ENCODE data around the gene ZNF660.
"Not testable (repeated sequence)": the region's sequence is repeated elsewhere in the genome, so short reads cannot be mapped to it uniquely, and the experiment has no call there.

The ZNF660 gene

DNA sequence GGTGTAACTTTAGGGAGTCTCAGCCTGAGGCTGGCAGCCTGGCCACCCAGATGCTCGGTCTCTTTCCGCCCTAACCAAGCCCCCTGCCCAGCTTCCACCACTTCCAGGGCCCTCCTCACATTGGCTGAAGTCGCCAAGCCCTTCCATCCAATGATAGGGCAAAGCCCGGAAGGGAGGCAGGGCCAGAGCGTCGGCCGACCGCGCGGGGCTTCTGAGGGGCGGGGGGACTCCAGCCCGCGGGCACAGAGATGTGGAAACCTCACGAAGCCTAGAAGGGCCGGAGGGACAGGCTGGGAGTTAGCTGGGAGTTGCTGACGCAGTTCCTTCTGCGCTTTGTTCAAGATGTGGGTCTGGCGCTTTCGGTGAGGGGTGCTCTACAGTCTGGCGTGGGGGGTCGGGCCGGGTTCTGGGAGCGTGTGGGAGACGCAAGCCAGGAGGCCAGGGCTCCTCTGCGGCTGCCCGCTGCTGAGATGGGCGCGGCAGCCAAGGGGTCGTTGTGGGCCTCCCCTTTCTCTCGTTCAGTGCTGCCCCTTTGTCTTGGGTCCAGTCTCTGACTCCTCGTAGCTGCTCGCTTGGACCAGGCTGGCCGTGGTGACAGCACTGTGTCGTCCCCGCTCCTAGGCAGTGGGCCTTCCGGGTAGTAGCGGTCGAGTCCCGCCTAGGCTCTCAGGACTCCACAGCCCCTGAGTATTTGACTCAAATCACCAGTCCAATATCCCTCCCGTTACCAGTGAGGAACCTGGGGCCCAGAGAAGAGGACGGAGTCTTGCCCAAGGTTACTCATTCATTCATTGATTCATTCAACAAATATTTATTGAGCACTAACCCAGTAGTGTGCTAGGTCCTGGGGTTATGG, at the start of gene ZNF660:
TSS of gene ZNF660 (plus strand) at position 319 of the 856 bp plus-strand sequence. CDS start 9,230 bp downstream, outside the sequence.
- peak; percentile 51 for DNase-seq

DNA sequence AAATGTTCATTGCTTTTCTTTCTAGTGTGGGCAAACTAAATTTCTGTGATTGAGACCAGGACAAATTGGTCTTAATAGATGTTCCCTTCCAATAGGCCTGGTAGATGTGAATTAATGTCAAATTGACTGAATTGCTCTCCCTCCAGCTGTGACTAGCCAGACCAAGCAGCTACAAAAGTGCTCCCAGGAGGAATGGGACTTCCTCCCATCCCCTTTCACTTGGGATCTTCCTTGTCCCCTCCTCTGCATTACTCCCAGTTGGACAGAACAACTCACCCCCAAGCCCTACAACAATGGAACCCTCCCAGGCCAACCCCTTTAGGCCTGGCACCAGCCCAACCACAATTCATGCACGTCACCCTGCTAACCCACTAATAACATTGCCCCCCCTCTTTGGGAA, 49.4 kb upstream of the ZNF660 start:
- no peak for DNase-seq

DNA sequence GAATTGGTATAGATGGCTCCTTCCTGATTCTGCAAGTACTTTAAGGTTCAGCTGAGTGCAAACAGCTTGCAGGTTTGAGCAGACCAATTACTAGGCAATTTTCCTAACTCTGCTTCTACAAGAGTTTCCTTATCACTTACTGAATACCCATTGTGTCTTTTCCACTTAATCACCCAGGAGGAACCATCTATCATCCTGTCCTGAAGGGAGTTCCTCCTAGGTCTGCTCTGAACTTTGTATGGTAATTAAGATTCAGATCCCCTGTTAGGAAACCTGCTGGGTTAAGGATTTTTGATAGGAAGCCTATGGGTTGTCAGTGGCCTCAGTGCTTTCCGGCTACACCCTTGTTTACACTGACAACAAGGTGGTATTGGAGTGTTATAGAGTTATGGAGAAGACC, 40.0 kb upstream of the ZNF660 start:
- not testable (repeated sequence) for DNase-seq

DNA sequence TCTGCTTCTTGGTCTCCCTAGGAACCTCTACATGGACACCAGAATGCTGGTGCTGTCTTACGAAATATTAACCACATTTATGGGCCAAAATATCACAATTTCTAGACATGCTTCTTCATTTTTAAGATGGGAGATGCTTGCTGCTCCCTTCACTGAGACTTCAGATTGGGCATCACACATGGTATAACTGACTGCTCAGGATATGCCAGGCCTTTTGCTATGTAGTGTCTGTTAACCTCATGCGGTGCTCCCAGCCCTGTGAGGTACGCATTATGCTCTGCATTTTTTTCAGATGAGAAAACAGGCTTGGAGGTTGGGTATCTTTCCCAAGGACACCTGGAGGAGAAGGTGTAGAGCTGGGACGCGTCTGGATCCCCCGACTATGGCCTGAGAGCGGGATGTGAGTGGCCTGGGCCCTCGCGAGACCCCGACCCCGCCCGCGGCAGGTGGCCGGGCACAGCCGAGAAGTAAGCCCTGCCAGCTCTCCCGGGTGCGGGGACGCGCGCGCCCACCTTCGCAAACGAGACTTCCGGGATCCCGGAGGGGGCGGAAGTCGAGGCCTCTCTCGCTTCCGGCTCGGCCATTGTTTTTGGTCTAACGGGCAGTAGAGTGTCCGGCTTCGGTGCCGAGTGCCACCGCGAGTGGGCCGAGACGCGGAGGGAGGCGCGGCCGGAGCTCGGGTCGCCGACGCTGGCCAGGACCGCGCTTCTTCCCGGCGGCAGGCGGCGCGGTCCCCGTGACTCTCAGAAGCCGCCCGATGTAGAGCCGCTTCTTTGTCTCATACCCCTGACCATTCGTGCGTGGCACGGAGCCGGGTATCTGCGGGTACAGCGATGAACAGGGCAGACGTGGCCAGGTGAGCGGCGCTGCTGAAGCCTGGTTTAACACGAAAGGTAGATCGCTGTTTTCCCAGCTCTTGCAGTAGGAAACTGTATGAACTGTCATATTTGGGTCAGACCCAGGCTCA, 29.9 kb upstream of the ZNF660 start, which contains the start of gene ZKSCAN7:
TSS of gene ZKSCAN7 (plus strand) at position 568 of the 967 bp plus-strand sequence. CDS start 1,855 bp downstream, outside the sequence.
- DNase-seq, result no peak

DNA sequence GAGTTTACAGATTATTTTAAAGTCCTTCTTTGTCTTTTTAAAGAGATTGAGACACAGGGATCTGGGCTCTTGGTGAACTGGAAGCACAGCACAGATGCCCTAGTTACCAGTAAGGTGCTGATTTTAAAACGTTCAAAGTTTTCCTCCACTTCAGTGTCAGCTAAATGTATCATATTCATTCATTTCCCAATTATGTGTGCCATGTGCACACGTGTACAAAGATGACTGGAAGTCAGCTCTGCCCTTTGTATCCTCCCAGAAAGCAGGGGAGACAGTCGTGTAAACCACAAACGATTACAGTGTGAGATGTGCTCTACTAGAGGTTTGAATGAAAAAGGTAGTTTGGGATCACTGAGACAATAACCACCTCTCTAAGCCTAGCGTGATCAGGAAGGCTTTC, 29.0 kb upstream of the ZNF660 start:
- DNase-seq, result no peak

DNA sequence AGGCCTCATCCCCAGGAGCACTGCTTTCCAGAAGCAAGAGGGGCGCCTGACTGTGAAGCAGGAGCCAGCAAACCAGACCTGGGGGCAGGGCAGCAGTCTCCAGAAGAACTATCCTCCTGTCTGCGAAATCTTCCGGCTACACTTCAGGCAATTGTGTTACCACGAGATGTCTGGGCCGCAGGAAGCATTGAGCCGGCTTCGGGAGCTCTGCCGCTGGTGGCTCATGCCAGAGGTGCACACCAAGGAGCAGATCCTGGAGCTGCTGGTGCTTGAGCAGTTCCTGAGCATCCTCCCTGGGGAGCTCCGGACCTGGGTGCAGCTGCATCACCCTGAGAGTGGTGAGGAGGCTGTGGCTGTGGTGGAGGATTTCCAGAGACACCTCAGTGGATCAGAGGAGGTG, 27.7 kb upstream of the ZNF660 start:
- no peak for DNase-seq

DNA sequence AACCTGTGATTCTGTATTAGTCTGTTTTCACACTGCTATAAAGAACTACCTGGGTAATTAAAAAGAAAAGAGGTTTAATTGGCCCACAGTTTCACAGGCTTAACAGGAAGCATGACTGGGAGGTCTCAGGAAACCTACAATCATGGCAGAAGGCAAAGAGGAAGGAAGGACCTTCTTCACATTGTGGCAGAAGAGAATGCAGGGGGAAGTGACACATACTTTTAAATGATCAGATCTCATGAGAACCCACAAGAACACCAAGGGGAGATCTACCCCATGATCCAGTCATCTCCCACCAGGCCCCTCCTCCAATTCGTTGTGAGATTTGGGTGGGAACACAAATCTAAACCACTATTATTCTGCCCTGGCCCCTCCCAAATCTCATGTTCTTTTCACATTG, 23.7 kb upstream of the ZNF660 start:
- no peak for DNase-seq

DNA sequence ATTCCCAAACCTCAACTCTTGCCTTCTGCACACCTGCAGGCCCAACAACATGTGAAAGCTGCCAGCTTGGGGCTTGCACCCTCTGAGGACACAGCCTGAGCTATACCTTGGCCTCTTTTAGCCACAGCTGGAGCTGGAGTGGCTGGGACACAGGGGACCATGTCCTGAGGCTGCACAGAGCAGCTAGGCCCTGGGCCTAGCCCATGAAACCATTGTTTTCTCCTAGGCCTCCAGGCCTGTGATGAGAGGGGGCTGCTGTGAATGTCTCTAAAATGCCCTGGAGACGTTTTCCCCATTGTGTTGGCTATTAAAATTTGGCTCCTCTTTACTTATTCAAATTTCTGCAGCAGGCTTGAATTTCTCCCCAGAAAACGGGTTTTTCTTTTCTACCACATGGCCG, 22.6 kb upstream of the ZNF660 start:
- DNase-seq, result no peak

DNA sequence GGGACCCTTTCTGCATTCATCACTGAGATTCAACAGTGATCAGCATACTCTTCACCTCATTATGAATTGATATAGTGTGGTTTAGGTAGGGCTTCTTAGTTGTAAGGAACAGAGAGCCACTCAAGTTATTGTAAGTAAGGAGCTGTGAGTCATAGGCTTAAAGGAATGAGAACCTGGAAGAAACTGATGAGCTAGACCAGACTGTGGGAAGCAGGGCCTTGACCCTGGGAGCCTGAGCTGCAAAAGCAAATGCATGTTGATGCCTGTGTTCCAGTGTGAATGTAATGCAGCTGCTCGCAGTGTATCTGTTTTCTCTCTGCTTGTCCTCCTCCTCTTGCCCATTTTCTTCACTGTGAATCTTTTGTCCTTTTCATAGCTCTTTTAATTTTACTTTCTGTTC, 16.2 kb upstream of the ZNF660 start:
- DNase-seq, result no peak

DNA sequence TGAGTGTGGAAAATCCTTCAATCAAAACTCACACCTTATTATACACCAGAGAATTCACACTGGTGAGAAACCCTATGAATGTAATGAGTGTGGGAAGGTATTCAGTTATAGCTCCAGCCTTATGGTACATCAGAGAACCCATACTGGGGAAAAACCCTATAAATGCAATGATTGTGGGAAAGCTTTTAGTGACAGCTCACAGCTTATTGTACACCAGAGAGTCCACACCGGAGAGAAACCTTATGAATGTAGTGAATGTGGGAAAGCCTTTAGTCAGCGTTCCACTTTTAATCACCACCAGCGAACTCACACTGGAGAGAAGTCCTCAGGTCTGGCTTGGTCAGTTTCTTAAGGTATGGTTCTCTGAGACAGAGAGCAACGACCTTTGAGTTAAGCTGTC, 13.7 kb upstream of the ZNF660 start:
- DNase-seq, result no peak

DNA sequence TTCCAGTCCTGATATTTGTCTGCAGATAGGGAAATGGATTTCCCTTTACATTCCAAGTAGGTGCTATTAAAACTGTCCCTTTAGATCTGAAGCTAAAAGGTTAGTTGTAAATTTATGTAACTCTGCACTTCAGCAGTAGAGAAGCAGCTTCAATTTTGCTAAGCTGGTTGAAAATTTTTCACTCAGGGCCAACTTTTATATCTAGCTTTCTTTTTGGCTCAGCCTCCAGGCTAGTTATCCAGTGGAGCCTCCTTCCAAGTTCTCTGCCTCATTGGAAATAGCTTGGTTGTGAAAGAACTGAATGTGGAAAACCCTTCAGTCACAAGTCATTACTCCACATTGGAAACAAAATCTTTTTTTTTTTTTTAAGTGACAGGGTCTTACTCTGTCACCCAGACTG, 8.2 kb upstream of the ZNF660 start:
- no peak for DNase-seq

DNA sequence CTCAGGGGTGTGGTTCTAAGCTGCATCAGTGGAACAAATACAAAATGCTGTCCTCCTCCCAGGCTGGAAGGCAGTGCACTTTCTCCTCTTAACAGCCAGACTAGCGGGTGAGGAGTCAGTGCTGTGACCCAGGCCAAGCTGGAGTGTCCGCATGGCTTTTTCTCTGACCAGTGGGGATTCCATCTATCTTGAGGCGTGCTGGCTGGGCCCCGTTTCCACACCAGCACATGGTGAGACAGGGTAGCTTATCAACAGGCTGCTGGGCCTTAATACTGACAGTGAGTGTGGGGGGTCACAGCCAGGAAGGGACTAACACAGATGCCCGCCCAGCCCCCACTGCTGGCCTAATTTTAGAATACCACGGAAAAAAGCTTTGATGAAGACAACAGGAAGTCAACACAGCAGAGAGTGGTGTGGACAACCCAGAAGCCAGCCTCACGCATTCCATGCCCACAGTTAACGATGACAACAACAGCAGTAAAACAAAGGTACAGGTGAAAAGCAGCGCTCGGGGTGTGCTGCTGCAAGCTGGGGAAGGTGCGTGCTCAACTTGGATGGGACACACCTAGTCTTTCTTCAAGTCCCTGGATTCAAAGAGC, 7.3 kb upstream of the ZNF660 start:
- not testable (repeated sequence) for DNase-seq

DNA sequence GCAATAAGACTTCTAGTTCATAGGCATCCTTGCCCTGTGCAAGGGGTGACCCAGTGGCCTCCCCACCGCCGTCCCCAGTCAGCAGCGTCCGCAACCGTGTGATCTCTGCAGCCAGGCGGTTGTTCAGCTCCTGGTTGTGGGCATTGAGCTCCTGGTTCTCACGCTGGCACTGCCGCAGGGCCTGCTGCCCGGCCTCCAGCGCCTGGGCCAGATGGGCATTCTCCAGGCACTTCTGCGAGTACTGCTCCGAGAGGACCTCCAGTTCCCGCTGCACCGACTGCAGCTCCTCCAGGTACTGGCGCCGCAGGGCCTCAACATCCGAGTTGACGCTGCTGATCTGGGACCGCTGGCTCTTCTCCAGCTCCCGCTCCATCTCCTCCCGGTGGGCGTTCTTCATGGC, 6.4 kb upstream of the ZNF660 start:
- not testable (repeated sequence) for DNase-seq

DNA sequence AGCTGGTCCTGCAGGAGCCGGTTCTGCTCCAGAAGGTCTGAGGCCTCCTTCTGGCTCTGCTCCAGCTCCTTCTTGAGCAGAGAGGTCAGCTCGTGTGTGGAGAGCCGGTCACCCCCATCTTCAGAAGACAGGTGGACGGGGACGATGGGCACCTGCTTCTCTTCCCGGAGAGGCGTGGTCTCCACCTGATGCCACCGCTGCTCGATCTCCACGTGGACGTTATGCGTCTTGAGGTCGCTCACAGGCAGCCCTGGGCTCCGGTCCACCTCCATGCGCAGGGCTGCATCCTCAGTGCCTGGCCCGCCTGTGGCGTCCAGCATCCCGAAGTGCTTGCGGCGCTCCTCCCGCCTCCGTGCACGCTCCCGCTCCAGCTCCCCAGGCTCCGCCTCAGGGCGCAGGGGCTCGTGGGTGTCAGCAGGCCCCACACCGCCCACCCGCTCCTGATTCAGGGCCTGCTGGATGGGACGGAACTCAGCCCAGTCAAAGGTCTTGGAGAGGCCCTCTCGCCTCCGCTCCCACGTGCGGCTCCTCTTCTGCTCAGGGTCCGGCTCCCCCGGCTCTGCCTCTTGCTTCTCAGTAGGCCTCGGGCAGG, 5.7 kb upstream of the ZNF660 start:
- DNase-seq, result not testable (repeated sequence)

DNA sequence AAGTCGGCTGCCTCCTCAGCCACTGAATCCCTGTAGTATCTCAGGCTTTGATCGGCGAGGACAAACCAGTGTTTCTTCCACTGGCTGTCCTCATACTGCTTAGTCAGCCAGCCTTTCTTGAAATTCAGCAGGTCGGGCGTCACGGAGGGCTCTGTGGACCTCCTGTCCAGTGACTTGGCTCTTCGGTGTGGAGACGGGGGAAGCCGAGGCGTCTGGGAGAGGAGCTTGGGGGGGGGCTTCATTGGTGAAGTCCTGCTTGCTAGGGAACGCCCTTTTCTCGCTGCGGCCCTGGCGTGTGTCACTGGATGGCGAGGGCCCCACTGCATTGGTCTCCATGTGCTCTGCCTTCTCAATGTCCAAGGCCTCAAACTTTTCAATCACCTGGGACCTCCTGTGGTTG, 5.0 kb upstream of the ZNF660 start:
- not testable (repeated sequence) for DNase-seq

DNA sequence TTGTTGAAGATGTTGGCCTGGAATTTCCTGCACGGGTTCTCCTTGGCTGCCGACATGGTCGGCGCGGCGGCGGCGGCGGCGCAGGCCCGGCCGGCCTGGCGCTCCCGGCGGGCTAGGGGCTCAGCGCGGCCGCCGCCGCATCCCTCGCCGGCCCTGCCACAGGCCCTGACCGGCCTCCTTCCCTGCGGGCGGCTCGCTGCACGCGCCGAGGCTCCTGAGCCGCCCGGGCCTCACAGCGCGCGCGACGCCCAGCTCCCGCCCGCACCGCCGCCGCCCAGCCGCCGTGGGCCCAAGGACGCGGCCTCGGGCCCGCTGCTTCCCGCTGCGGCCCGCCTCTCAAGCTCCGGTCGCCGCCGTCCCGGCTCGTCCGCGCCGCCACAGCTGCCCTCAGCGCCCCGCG, 3.8 kb upstream of the ZNF660 start:
- not testable (repeated sequence) for DNase-seq

DNA sequence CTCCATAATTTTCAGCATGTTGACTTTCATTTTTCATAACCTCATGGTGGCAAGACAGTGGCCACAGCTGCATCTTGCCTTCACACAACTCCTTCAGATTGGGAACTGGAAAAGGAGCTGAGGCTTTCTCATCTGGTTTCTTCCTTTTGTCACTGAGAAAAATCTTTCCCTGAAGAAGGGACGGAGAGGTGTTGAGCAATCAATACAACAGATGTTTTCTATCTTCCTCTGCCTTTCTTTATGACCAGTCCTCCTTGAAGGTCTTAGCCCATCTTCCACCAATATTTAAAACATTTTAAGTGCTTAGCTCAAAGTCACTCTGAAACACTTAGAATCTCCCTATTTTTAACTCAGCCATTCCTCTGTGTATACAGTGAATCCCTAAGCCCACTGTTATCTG, 11.9 kb downstream of the ZNF660 start:
- DNase-seq, result no peak

DNA sequence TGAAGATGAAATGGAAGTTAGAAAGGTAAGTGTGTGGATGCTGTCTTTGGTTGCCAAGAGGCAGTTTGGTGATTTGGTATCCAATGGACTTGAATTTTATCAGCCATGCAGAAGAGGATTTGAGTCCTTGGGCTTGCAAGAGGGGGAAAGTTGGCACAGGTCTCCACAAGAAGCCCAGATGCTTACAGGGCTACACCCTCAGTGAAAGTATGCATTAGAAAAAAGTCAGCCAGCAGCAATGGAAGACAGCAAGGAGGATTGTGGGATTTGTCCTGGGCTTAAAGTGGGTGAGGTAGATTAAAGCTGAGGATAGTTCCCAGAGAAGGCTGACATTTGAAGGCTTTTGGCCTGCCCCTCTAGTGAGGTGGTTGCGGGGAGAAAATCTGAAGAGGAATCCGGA, 17.0 kb downstream of the ZNF660 start:
- DNase-seq, result no peak

DNA sequence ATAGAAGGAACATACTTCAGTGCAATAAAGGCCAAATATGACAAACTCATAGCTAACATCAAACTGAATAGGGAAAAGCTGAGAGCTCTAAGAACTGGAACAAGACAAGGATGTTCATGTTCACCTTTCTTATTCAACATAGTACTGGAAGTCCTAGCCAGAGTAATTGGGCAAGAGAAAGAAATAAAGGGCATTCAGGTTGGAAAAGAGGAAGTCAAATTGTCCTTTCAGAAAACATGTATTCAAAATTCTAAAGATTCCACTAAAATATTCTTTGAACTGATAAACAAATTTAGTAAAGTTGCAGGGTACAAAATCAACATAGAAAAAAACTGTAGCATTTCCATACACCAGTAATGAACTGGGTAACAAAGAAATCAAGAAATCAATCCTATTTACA, 27.9 kb downstream of the ZNF660 start:
- DNase-seq, result no peak

DNA sequence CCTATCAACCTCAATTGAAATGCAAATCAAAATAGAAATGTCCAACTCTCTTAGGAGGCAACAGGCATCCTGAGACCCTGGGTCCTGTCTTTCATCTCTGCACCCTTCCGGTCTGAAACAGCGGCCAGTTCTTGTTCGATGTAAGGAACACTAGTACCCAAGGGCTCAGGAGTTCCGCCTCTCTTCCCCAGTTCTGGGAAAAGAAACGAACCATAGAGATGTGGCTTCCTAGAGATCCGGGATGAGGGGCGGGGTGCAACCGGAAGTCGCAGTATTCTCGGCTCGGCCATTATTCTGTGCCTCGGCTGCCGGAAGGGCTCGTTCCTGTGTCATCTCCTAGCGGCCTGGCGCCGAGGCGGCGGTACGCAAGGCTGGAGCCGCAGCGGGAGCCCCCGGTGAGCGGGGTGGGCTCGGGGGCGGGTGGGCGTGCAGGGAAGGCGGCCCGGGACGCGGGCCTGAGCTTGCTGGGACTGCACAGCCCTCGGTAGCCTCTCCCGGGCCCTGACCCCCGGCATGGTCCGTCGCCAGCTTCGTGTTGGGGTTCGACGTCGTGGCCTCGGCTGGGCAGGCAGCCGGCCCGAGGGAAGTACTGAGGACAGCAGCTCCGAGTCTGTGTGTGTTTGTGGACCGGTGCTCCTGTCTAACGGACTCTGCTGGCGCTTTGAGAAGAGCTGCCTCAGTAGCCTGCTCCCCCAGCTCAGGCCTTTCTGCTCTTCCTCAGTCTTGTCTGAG, 40.2 kb downstream of the ZNF660 start, which contains the start of gene ZNF197:
TSS of gene ZNF197 (plus strand) at position 288 of the 732 bp plus-strand sequence. CDS start 4,119 bp downstream, outside the sequence.
- DNase-seq, result peak; percentile 70

DNA sequence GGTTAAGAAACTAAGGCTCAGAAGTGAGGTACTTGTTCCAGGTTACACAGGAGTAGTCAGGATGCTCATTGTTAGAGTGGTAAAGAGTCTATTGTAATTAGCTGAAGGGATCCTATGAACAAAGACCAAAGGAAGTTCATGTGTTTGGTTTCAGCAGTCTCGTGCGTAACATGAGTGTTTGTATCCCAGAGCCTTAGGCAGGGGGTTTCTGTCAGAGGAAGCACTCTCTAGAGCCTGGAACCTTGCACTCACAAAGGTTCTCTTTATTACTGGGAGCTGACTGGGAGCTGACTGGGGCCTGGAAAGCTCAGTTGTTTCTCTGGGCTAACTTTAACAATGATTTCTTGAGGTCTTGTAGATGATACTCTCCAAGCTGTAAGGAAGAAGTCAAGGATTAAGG, 44.0 kb downstream of the ZNF660 start:
- no peak for DNase-seq

DNA sequence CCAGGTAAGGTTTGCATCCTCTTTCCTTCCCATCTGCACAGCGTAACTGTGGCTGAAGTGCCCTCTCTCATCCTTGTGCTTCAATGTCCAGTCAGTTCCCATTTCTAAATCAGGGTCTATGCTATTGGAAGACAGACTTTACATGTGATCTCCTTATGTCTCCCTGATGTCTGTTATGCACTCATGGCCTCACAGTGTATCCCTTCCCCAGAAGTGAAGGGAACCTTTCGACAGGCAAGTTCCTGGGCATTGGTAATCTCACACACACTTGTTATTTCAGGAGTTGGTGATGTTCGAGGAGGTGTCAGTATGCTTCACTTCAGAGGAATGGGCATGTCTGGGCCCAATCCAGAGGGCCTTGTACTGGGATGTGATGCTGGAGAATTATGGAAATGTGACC, 47.4 kb downstream of the ZNF660 start:
- DNase-seq, result no peak

All from NCI-H748 treated with DMSO at 0.1 percent for 48 hours (cell line).